ENCODE results near the gene UBA6. TPM values are rescaled to one million over a fixed set of nuclear protein-coding genes. Genes with fewer than 3 reads are reported as not detected.

UBA6 gene
- total RNA-seq, 6 experiments from 2014 or later = 84.7 to 137 (median 94.7) TPM

- no peak for DNase-seq
- H3K9me3 Mint-ChIP-seq = no peaks in the 10 kb centered on the region
- H3K4me1 Mint-ChIP-seq (ENCODE audit: low read depth) = 0 out of 2 replicates have a peak, but pooled peaks cover 8% of the 10 kb centered on the region
- no peaks in the 10 kb centered on the region for H3K36me3 Mint-ChIP-seq (ENCODE audit: low read depth)
- TF ChIP-seq, protein P1, sequence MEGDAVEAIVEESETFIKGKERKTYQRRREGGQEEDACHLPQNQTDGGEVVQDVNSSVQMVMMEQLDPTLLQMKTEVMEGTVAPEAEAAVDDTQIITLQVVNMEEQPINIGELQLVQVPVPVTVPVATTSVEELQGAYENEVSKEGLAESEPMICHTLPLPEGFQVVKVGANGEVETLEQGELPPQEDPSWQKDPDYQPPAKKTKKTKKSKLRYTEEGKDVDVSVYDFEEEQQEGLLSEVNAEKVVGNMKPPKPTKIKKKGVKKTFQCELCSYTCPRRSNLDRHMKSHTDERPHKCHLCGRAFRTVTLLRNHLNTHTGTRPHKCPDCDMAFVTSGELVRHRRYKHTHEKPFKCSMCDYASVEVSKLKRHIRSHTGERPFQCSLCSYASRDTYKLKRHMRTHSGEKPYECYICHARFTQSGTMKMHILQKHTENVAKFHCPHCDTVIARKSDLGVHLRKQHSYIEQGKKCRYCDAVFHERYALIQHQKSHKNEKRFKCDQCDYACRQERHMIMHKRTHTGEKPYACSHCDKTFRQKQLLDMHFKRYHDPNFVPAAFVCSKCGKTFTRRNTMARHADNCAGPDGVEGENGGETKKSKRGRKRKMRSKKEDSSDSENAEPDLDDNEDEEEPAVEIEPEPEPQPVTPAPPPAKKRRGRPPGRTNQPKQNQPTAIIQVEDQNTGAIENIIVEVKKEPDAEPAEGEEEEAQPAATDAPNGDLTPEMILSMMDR (IDR thresholded peaks at IDR 0.05) = no peak
- no peak overlapping the region for H3K4me3 Mint-ChIP-seq
- peaks cover 2% of the 10 kb centered on the region; the same call in 1 of the 2 replicates for H3K27me3 Mint-ChIP-seq (ENCODE audit: insufficient read depth)
- H3K27ac Mint-ChIP-seq = no peak overlapping the region
Measured at GRCh38 chr4:67593741-67594175, 107.2 kb downstream of the UBA6 start.

DNA sequence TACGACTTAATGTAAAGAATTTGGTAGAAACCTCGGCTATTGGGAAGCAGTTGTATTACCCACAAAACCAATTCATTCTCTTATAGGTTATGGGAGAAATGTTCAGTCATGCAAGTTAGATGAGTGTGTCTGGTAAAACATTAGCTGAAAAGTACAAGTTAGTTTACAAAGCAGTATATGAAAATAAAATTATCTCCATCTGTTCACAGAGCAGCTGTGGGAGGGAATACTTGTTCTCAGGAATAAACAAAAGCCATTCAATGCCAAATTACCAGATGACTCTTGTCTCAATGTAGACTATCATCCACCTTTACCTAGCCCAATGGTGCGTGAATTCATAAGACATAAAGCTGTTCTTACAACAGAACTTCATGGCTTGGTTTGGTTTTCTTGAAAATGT, 113.8 kb downstream of the UBA6 start:
- H3K4me1 Mint-ChIP-seq (ENCODE audit: low read depth) = no peaks in the 10 kb centered on the region
- no peaks in the 10 kb centered on the region for H3K36me3 Mint-ChIP-seq (ENCODE audit: low read depth)
- no peak for DNase-seq
- TF ChIP-seq, protein P1 (IDR thresholded peaks at IDR 0.05) = no peak
- no peaks in the 10 kb centered on the region for H3K9me3 Mint-ChIP-seq
- no peak overlapping the region for H3K4me3 Mint-ChIP-seq
- no peak overlapping the region for H3K27ac Mint-ChIP-seq
- no peaks in the 10 kb centered on the region for H3K27me3 Mint-ChIP-seq (ENCODE audit: insufficient read depth)

GRCh38 chr4:67584496-67584895, 116.5 kb downstream of the UBA6 start:
- H3K27ac Mint-ChIP-seq = no peak overlapping the region
- peaks cover under 1% of the 10 kb centered on the region; the same call in 1 of the 2 replicates for H3K27me3 Mint-ChIP-seq (ENCODE audit: insufficient read depth)
- H3K36me3 Mint-ChIP-seq (ENCODE audit: low read depth) = no peaks in the 10 kb centered on the region
- H3K9me3 Mint-ChIP-seq = no peaks in the 10 kb centered on the region
- H3K4me3 Mint-ChIP-seq = no peak overlapping the region
- TF ChIP-seq, protein P1 (IDR thresholded peaks at IDR 0.05) = no peak
- no peak for DNase-seq
- H3K4me1 Mint-ChIP-seq (ENCODE audit: low read depth) = no peaks in the 10 kb centered on the region

DNA sequence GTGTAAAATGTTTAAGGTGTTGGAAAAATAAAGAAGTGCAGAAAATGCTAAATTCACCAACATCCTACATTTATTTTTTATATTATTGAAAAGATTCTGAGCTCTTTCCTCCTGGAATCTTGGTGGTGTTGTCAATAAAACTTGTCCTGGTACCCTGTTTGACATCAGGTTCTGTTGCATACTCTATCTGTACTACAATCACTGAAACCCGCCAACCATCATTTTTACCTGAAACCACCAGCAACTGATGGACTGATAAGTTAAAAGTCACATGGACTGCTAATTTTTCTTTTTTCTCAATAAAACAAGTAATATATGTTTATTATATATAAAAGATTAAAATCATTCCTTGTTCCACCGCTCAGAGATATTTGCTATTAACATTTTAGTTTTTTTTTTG, 119.0 kb downstream of the UBA6 start:
- Mint-ChIP-seq H3K9me3 (no peaks in the 10 kb centered on the region), H3K27ac (no peak overlapping the region), H3K27me3 (ENCODE audit: insufficient read depth) (peaks cover 8% of the 10 kb centered on the region; the same call in 1 of the 2 replicates), H3K4me1 (ENCODE audit: low read depth) (no peaks in the 10 kb centered on the region), H3K36me3 (ENCODE audit: low read depth) (no peaks in the 10 kb centered on the region), H3K4me3 (no peak overlapping the region)
- TF ChIP-seq, protein P1 (IDR thresholded peaks at IDR 0.05) = no peak
- no peak for DNase-seq

GRCh38 chr4:67581208-67581857, 119.6 kb downstream of the UBA6 start:
- no peak overlapping the region for H3K27ac Mint-ChIP-seq
- no peak for DNase-seq
- H3K4me3 Mint-ChIP-seq = no peak overlapping the region
- H3K4me1 Mint-ChIP-seq (ENCODE audit: low read depth) = no peaks in the 10 kb centered on the region
- H3K36me3 Mint-ChIP-seq (ENCODE audit: low read depth) = no peaks in the 10 kb centered on the region
- no peaks in the 10 kb centered on the region for H3K9me3 Mint-ChIP-seq
- TF ChIP-seq, protein P1 (IDR thresholded peaks at IDR 0.05) = no peak
- peaks cover 8% of the 10 kb centered on the region; the same call in 1 of the 2 replicates for H3K27me3 Mint-ChIP-seq (ENCODE audit: insufficient read depth)
